Measurements from ENCODE around the gene LLGL1. TPM values are rescaled to one million over a fixed set of nuclear protein-coding genes. Genes with fewer than 3 reads are reported as not detected.

The LLGL1 gene
- total and polyA plus RNA-seq, 2 donors (not counting 3 experiments of a cell fraction or from before 2014, with no cell fraction given): 34.9 to 47.1 TPM

DNA sequence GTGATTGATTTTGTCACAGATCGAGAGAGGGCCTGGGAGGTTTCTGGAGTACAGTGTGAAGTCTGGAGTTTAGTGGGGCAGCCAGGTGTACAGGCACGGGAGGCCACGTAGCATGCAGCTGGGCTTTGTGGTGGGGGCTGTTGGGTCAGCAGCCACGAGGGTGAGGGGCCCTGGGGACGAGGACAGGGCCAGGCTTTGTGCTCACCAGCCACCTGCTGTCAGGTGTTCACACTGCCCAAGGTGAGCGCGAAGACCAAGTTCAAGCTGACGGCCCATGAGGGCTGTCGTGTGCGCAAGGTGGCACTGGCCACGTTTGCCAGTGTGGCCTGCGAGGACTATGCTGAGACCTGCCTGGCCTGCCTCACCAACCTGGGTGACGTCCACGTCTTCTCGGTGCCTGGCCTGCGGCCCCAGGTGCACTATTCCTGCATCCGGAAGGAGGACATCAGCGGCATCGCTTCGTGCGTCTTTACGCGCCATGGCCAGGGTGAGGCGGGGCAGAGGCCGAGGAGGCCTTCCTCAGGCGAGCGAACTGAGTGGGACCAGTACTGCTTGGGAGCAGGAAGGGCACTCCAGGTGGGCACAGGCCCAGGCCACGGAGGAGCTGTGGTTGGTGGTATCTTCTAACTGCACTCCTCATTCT is 15.9 kb downstream of the LLGL1 start:
- Histone ChIP-seq H3K9me1 (replicated peaks; ENCODE audit: control insufficient read depth, extremely low read depth, insufficient read depth, low read length) (no peaks in the 10 kb centered on the region), H3K79me2 (ENCODE audit: control insufficient read depth, insufficient read depth, low read length) (no peaks in the 10 kb centered on the region), H4K20me1 (replicated peaks; ENCODE audit: control insufficient read depth, extremely low read depth, insufficient read depth, low read length) (no peaks in the 10 kb centered on the region), H3K36me3 (ENCODE audit: control insufficient read depth in 2 of 2, extremely low read depth in 1 of 2, insufficient read depth in 2 of 2, low read length in 2 of 2) (peaks cover 10 to 61% of the 10 kb centered on the region in 2 experiments), H3K4me3 (replicated peaks in 1 of 3; ENCODE audit: insufficient read depth in 1 of 3, low read depth in 1 of 3, low read length in 3 of 3) (no peak overlapping the region), H3K27ac (ENCODE audit: insufficient read depth, low read depth, low read length) (no peak overlapping the region), H3K9me3 (replicated peaks; ENCODE audit: control insufficient read depth, insufficient read depth, low read length) (no peaks in the 10 kb centered on the region), H3K4me2 (ENCODE audit: insufficient read depth, low read length) (no peak overlapping the region), H3K9ac (replicated peaks; ENCODE audit: extremely low read depth, insufficient read depth, low read length) (no peak overlapping the region), H2AFZ (ENCODE audit: low read depth, low read length) (no peak overlapping the region), H3K27me3 (ENCODE audit: control insufficient read depth in 2 of 2, insufficient read depth in 2 of 2, low read length in 2 of 2) (no peaks in the 10 kb centered on the region), H3K4me1 (ENCODE audit: control insufficient read depth, extremely low read depth, insufficient read depth, low read length) (no peaks in the 10 kb centered on the region)
- BruUV-seq (replicated peaks): no TSS peak
- TF ChIP-seq, protein P1, sequence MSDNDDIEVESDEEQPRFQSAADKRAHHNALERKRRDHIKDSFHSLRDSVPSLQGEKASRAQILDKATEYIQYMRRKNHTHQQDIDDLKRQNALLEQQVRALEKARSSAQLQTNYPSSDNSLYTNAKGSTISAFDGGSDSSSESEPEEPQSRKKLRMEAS (IDR thresholded peaks at IDR 0.05; ENCODE audit: insufficient read depth, insufficient read length): no peak
- TF ChIP-seq EZH2 (IDR thresholded peaks at IDR 0.05; ENCODE audit: borderline replicate concordance, low read depth, low read length, severe bottlenecking): no peak
- TF ChIP-seq JUN (IDR thresholded peaks at IDR 0.05; ENCODE audit: borderline replicate concordance, insufficient read depth, insufficient read length, low read depth): no peak
- TF ChIP-seq MYC (IDR thresholded peaks at IDR 0.05; ENCODE audit: low read depth, low read length): no peak
- TF ChIP-seq POLR2A (IDR thresholded peaks at IDR 0.05; ENCODE audit: low read depth, low read length): no peak
- no peak for TF ChIP-seq FOS (IDR thresholded peaks at IDR 0.05; ENCODE audit: borderline replicate concordance, insufficient read depth, low read length)
- no peak for TF ChIP-seq GATA2 (IDR thresholded peaks at IDR 0.05; ENCODE audit: insufficient read depth, insufficient read length, low read depth, low read length)
- TF ChIP-seq, protein P2, sequence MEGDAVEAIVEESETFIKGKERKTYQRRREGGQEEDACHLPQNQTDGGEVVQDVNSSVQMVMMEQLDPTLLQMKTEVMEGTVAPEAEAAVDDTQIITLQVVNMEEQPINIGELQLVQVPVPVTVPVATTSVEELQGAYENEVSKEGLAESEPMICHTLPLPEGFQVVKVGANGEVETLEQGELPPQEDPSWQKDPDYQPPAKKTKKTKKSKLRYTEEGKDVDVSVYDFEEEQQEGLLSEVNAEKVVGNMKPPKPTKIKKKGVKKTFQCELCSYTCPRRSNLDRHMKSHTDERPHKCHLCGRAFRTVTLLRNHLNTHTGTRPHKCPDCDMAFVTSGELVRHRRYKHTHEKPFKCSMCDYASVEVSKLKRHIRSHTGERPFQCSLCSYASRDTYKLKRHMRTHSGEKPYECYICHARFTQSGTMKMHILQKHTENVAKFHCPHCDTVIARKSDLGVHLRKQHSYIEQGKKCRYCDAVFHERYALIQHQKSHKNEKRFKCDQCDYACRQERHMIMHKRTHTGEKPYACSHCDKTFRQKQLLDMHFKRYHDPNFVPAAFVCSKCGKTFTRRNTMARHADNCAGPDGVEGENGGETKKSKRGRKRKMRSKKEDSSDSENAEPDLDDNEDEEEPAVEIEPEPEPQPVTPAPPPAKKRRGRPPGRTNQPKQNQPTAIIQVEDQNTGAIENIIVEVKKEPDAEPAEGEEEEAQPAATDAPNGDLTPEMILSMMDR (IDR thresholded peaks at IDR 0.05; ENCODE audit: extremely low read depth in 1 of 2, insufficient read depth in 1 of 2, low read depth in 1 of 2, low read length in 2 of 2): no peak
- TF ChIP-seq POLR2AphosphoS5 (IDR thresholded peaks at IDR 0.05; ENCODE audit: insufficient read depth, low read depth, low read length): no peak
- CTCF ChIA-PET: no interaction called here
- DNase-seq (ENCODE audit: low read depth, low spot score) (no peak), FAIRE-seq (no peak)
- POLR2A ChIA-PET: no interaction called here
- intact Hi-C loops (cut with micrococcal nuclease) (no loop called here), dilution Hi-C loops (cut with MboI; ENCODE audit: extremely low pct_ligation_motif_present, low sequenced_read_pairs) (no loop called here)
